ENCODE data around the gene HOTAIR.
A peak's percentile ranks its signal among the peaks of the same experiment; 100 is the strongest.

The HOTAIR gene

GRCh38 chr12:54011665-54012532 is 37.1 kb upstream of the HOTAIR start:
- no peak for DNase-seq (ENCODE audit: low read depth)

GRCh38 chr12:54010972-54011664 is 36.4 kb upstream of the HOTAIR start:
- DNase-seq (ENCODE audit: low read depth), result no peak

GRCh38 chr12:54010053-54010971 is 35.6 kb upstream of the HOTAIR start:
- DNase-seq (ENCODE audit: low read depth), result no peak

- no peak for DNase-seq (ENCODE audit: low read depth)
Observed at GRCh38 chr12:54009171-54010052, 34.7 kb upstream of the HOTAIR start.

DNA sequence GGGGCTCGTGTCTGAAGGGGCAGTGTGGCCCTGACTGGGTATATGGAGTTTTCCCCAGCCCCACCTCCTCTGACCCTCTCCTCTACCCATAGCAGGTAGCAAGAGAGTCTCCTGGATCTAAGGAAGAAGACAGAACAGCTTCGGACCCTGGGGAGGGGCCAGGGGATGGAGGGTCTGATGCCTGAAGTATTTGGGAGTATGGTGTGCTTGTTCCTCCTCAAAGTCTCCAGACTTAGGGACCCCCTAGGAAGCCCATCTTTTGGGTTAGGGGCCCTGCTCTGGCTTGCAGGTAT is 33.5 kb upstream of the HOTAIR start:
- DNase-seq (ENCODE audit: low read depth), result no peak

DNA sequence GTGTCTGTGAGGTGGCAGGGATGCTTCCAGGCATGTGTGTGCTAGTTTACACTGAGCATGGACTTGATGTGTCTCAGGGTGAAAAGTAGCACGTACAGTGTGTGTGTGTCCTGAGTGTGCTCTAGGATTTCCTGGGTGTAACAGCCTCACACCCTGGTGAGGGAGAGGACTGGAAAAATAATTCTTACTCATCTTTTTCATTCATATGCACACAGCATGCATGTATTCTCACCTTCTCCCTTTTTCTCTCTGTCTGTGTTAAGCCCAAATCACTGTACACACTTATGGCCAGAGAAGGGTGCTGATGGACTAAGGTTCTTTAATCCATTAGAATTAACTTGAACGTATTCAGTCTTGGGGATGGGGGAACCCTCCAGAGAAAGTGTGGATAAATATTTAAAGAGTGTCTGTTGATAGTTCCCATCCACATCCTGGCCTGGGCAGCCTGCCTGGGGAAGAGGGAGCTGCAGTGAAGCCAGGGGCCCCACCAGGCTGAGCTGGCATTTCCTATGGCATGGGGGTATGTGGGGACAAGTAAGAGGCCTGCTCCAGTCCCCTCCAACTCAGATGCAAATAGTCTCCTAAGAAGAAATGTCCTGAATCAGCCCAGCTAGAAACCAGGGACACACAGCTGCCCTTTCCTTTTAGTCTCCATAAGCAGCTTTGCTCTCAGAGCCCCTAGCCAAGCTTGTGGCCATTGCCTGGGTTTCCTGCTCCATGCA is 32.9 kb upstream of the HOTAIR start:
- no peak for DNase-seq (ENCODE audit: low read depth)

DNA sequence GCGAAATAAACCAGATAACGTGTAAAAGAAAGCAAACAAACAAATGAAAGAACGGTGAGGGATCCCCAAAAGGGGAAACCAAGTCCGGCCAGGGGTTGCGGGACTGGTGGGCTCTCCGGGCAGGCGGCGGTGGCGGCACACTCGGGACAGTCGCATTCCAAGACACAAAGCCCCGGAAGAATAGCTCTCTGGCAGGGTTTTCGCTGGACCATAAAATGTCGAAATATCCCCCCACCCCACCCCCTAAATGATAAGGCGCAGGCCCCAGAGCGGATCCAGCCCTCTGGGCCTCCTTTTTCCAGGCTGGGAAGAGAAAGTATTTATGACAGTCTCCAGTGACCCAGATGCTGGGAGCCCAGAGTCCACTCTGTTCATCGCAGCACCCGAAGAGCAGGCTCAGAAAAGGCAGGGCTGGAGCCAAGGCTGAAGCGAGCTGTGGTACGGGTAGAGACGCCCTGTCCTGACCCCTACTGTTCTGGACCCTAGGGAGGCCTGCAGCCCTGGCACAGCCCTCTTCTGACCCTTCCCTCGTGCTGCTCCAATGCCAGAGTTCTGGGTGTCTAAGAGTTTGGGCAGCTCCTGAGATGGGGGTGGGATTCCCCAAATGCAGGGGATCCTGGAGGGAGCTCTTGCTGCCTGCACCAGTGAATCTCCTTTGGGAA is 31.9 kb upstream of the HOTAIR start:
- DNase-seq (ENCODE audit: low read depth), result no peak

DNA sequence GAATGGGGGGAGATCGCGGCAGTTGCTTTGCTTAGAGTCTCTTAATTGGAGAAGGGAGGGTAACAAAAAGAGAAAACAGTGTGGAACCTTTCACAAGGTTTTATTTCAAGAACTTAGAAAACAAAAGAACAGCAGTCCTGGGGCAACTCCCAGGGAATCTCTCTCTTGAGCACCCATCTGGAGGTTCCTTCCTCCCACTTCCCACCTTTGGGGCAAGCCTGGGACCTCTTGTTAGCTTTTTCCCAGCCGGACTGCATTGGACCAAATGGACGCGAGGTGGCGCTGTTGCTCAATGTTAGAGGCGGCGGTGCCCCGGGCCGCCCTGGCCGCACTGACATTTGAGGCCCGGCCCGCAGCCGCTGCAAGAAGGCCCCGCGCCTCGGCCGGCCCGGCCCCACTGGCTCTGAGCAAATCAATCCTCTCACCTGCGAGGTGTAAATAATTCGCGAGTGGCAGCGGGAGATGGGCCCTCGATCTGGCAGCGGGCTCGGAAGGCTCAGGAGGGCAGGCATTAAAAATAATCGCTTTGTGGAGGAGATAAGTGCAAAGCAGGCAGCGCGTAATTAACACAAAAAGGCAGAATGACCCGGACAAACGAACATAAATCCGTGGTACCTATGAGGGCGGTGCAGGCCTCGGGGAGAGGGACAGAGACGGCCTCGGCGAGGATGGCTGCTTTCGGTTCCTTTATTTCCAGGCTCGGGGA is 31.3 kb upstream of the HOTAIR start:
- DNase-seq (ENCODE audit: low read depth), result peak; percentile 81

DNA sequence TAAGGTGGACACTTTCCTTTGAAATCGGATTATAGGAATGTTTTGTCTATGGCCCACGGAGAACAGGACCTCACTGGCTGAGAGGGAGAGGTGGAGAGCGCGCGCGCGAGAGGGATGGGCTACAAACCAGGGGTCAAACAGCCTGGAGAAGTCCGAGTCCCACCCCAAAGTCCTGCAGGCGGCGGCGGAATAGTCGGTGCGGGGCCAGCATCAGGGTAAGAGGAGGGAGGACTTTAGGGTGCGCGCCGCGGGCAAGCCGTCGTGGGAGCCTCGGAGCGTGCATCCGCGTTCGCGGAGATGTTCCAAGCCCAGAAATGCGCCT is 30.7 kb upstream of the HOTAIR start:
- no peak for DNase-seq (ENCODE audit: low read depth)

DNA sequence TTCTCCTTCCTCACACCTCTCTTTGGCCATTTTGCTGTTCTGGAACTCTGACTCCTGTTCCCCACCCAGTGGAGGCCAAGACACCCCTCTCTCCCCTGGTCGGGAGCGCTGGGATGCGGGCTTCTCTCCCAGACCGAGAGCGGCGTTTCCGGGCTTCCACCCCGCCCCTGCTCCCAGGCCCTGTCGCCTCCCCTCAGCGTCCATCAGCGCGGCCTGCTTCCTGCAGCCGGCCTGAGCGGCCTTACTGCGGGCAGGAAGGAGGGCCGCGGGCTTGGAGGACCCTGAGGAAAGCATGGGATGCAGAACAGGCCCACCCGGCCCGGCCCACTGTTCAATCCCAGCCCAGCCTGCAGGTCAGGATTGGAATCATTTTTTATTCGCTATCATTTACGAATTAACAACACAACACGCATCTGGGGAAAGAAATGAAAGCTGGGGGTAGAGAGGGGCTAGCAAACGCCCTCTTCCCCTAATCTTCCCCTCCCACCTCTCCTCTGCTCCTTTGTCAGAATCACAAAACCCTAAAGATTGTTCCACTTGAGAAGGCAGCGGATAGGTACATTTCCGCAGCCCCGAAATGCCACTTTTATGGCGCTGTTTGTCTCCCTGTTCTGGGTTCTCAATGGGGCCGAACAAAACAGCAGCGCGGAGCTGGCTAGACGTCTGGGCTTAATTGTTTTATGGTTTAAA is 30.2 kb upstream of the HOTAIR start:
- no peak for DNase-seq (ENCODE audit: low read depth)

DNA sequence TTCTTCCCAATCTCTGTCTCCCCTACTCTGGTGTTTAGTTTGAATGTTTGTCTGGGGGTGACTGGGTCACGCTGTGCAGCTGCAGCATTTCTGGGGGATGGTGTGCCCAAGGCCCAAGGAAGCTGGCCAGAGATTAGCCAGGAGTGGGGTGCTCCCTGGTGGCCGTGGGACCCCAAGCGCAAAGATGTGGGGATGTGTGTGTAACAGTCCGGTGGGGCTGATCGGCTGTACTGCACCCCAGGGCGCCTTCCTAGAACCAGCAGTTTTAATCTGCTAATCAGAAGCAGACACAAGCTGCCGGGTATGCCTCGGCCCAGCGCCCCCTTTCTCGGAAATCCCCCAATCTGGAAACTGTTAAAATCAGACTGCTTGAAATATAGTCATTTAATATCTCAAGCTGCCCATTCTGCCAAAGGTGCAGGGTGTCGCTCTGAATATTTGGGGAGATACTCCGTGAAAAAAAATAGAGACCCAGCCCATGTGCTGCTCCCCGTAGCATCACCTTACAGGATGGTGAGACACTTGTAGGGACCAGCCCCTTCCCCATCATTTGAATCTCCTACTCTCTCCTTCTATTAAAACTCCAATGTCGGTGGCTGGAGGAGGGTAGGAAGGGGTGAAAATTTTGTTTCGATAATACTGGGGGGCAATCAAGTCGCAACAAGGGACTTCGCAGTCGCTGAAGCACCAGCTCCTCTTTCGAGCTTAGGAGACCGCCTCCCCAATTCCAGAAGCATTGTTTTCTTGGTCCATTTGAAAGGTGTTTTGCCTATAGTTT is 29.5 kb upstream of the HOTAIR start:
- DNase-seq (ENCODE audit: low read depth), result no peak

DNA sequence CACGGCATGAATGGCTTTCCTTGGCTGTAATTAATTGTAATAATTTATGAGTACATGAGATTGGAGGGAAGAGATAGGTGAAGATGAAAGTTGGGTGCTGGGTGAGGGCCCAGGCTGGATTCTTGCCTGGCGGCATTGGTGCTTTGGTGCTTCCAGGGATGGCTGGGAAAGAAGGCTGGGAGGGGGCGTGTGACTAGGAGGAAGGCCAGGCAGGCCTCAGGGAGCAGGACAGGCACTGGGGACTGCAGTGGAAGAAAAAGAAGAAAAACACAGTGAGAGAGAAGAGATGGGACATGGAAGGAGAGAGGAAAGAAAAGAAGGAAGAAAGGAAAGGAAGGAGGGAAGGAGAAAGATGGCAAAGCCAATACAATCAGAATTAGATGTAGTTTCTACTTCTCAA is 28.9 kb upstream of the HOTAIR start:
- DNase-seq (ENCODE audit: low read depth), result no peak

- DNase-seq (ENCODE audit: low read depth), result no peak
Observed at GRCh38 chr12:54002915-54003389, 28.2 kb upstream of the HOTAIR start.

GRCh38 chr12:54002278-54002914 is 27.6 kb upstream of the HOTAIR start:
- no peak for DNase-seq (ENCODE audit: low read depth)

- no peak for DNase-seq (ENCODE audit: low read depth)
Observed at GRCh38 chr12:54001283-54002187, 26.8 kb upstream of the HOTAIR start.
